Measurements from ENCODE around the gene NGRN. TPM values are rescaled to one million over a fixed set of nuclear protein-coding genes. Genes with fewer than 3 reads are reported as not detected.
A peak's percentile ranks its signal among the peaks of the same experiment; 100 is the strongest.

The NGRN gene
- total and polyA plus RNA-seq, 7 experiments from 2014 or later = 29.7 to 51.5 (median 48.4) TPM

DNA sequence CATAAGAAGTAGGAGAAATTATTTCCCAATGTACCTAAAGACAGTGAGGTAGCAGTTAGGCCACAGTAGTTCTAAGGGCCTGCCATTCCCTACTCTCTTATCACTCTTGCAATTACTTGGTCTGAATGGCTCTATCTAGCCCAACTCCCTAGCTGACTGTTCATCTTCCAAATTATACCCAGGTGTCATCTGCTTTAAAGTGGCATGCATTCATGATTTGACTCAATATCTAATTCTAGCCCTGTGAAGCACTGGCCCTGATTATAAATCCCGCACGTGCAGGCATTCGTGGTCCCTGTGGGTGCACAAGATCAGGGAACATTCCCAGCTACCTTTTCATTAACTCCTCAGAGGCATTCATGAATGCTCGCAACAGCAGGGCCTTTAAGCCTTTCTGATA is 43.5 kb downstream of the NGRN start:
- intact Hi-C loops (cut with micrococcal nuclease) = no loop called here
- peaks cover 0 to 26% (median 0%) of the 10 kb centered on the region in 5 donors for H3K27me3 Mint-ChIP-seq
- H3K9me3 ChIP-seq (ENCODE audit: control insufficient read depth in 2 of 3, low read length in 3 of 3) = no peaks in the 10 kb centered on the region
- no peak overlapping the region for H3K4me3 Mint-ChIP-seq
- H3K9me3 Mint-ChIP-seq = no peaks in the 10 kb centered on the region
- ATAC-seq = no peak
- H3K27me3 ChIP-seq (ENCODE audit: control insufficient read depth in 2 of 2, insufficient read depth in 2 of 2, low read length in 2 of 2) = no peaks in the 10 kb centered on the region
- H3K27ac ChIP-seq (ENCODE audit: low read depth, low read length) = no peak overlapping the region
- H3K36me3 Mint-ChIP-seq = no peaks in the 10 kb centered on the region
- no peaks in the 10 kb centered on the region for H3K36me3 ChIP-seq (ENCODE audit: control insufficient read depth in 2 of 3, insufficient read depth in 3 of 3, low read length in 3 of 3)
- no peak for DNase-seq
- ChIA-PET CTCF (no interaction called here), POLR2A (no interaction called here)
- H3K27ac Mint-ChIP-seq = no peak overlapping the region
- H3K4me3 ChIP-seq (ENCODE audit: low read length) = no peak overlapping the region
- peaks cover 10 to 29% (median 22%) of the 10 kb centered on the region in 7 donors for H3K4me1 Mint-ChIP-seq
- peaks cover 15 to 16% of the 10 kb centered on the region in 2 donors for H3K4me1 ChIP-seq (ENCODE audit: control insufficient read depth in 2 of 2, insufficient read depth in 2 of 2, low read length in 2 of 2)

DNA sequence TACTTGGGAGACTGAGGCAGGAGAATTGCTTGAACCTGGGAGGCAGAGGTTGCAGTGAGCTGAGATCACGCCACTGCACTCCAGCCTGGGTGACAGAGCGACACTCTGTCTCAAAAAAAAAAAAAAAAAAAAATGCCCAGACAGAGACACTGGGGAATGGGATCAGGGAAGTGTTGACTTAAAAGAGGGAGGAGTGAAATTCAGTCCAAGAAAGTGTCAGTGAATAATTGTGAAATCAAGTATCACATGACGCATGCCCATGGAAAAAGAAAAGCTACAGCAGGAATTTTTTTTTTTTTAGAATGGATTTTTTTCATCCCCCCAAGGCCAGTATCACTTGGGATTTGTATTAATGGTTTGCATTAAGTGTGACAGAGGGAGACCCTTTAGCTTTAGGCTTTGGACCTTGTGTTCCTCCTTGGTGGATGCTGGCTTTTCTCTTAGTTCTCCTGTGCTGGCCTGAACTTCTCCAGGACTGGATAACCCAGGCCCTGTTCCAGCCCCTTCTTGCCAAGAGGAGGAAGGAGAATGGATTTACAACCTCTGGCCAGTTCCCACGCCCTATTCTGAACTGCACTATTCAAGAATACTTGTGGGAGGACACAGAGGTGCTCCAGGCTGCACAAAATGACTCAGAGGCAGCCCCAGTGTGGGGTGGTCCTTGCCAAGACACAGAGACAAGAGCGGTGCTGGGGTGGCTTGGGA is 50.0 kb downstream of the NGRN start:
- H3K4me3 Mint-ChIP-seq = no peak overlapping the region
- intact Hi-C loops (cut with micrococcal nuclease) = no loop called here
- Histone ChIP-seq H3K27me3 (ENCODE audit: control insufficient read depth in 2 of 2, insufficient read depth in 2 of 2, low read length in 2 of 2) (no peaks in the 10 kb centered on the region), H3K4me1 (ENCODE audit: control insufficient read depth in 2 of 2, insufficient read depth in 2 of 2, low read length in 2 of 2) (peaks cover 0 to 5% of the 10 kb centered on the region in 2 donors), H3K27ac (ENCODE audit: low read depth, low read length) (no peak overlapping the region), H3K4me3 (ENCODE audit: low read length) (no peak overlapping the region), H3K36me3 (ENCODE audit: control insufficient read depth in 2 of 3, insufficient read depth in 3 of 3, low read length in 3 of 3) (no peaks in the 10 kb centered on the region), H3K9me3 (ENCODE audit: control insufficient read depth in 2 of 3, low read length in 3 of 3) (no peaks in the 10 kb centered on the region)
- peaks cover 0 to 29% (median 0%) of the 10 kb centered on the region in 5 donors for H3K27me3 Mint-ChIP-seq
- ChIA-PET POLR2A (interaction anchor here (0.6 to 0.8 kb wide), 3 partner anchors 8 to 603 kb away, joined by 3 to 9 read pairs (median 4); no protein-coding TSS in a partner anchor), CTCF (interaction anchor here (1.1 to 1.7 kb wide), 3 partner anchors 9 to 168 kb away, joined by 3 to 7 read pairs (median 5); no protein-coding TSS in a partner anchor)
- H3K36me3 Mint-ChIP-seq = no peaks in the 10 kb centered on the region
- H3K9me3 Mint-ChIP-seq = no peaks in the 10 kb centered on the region
- ATAC-seq = no peak
- H3K4me1 Mint-ChIP-seq = peaks cover 4 to 9% (median 7%) of the 10 kb centered on the region in 7 donors
- no peak for DNase-seq
- no peak overlapping the region for H3K27ac Mint-ChIP-seq

- H3K27ac ChIP-seq (ENCODE audit: low read depth, low read length) = no peak overlapping the region
- no peaks in the 10 kb centered on the region for H3K9me3 ChIP-seq (ENCODE audit: control insufficient read depth in 2 of 3, low read length in 3 of 3)
- peaks cover 0 to 28% (median 0%) of the 10 kb centered on the region in 5 donors for H3K27me3 Mint-ChIP-seq
- no peak overlapping the region for H3K4me3 ChIP-seq (ENCODE audit: low read length)
- peaks cover 0 to 5% of the 10 kb centered on the region in 2 donors for H3K4me1 ChIP-seq (ENCODE audit: control insufficient read depth in 2 of 2, insufficient read depth in 2 of 2, low read length in 2 of 2)
- no peaks in the 10 kb centered on the region for H3K9me3 Mint-ChIP-seq
- ATAC-seq = no peak
- H3K27me3 ChIP-seq (ENCODE audit: control insufficient read depth in 2 of 2, insufficient read depth in 2 of 2, low read length in 2 of 2) = no peaks in the 10 kb centered on the region
- no peak overlapping the region for H3K27ac Mint-ChIP-seq
- intact Hi-C loops (cut with micrococcal nuclease) = no loop called here
- no peak overlapping the region for H3K4me3 Mint-ChIP-seq
- DNase-seq = no peak
- no peaks in the 10 kb centered on the region for H3K36me3 Mint-ChIP-seq
- H3K36me3 ChIP-seq (ENCODE audit: control insufficient read depth in 2 of 3, insufficient read depth in 3 of 3, low read length in 3 of 3) = no peaks in the 10 kb centered on the region
- H3K4me1 Mint-ChIP-seq = peaks cover 4 to 10% (median 8%) of the 10 kb centered on the region in 7 donors
- CTCF ChIA-PET = interaction anchor here (0.8 to 1.7 kb wide), 4 partner anchors 8 to 167 kb away, joined by 3 to 8 read pairs (median 6); no protein-coding TSS in a partner anchor
- POLR2A ChIA-PET = interaction anchor here (0.6 to 0.8 kb wide), 4 partner anchors 9 to 123 kb away, joined by 3 to 9 read pairs (median 3); no protein-coding TSS in a partner anchor
Measured at GRCh38 chr15:90316139-90316538, 50.7 kb downstream of the NGRN start.

DNA sequence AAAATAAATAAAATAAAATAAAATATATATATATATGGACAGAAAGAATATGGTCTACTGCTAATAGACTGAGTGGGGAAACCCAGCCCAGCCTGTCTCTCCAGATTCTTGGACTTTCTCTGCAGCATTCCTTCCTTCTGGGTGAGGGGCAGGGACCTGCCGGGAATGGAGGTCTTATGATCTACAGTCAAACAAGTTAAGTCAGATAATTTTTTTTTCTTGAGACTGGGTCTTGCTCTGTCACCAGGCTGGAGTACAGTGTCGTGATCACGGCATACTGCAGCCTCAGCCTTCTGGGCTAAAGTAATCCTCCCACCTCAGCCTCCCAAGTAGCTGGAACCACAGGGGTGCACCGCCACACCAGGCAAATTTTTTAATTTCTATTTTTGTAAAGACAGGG is 53.1 kb downstream of the NGRN start:
- no peak overlapping the region for H3K27ac ChIP-seq (ENCODE audit: low read depth, low read length)
- no peaks in the 10 kb centered on the region for H3K36me3 Mint-ChIP-seq
- H3K4me1 ChIP-seq (ENCODE audit: control insufficient read depth in 2 of 2, insufficient read depth in 2 of 2, low read length in 2 of 2) = peaks cover 0 to 5% of the 10 kb centered on the region in 2 donors
- H3K4me3 ChIP-seq (ENCODE audit: low read length) = no peak overlapping the region
- H3K4me1 Mint-ChIP-seq = peaks cover 3 to 10% (median 8%) of the 10 kb centered on the region in 7 donors
- no peaks in the 10 kb centered on the region for H3K36me3 ChIP-seq (ENCODE audit: control insufficient read depth in 2 of 3, insufficient read depth in 3 of 3, low read length in 3 of 3)
- H3K27ac Mint-ChIP-seq = no peak overlapping the region
- ChIA-PET CTCF (interaction anchor here (1.7 to 4.4 kb wide), 4 partner anchors 42 to 165 kb away, joined by 5 to 107 read pairs (median 24); no protein-coding TSS in a partner anchor), POLR2A (no interaction called here)
- peaks cover 0 to 7% (median 0%) of the 10 kb centered on the region in 5 donors for H3K27me3 Mint-ChIP-seq
- ATAC-seq = no peak
- DNase-seq = no peak
- no peaks in the 10 kb centered on the region for H3K9me3 Mint-ChIP-seq
- no peak overlapping the region for H3K4me3 Mint-ChIP-seq
- no peaks in the 10 kb centered on the region for H3K27me3 ChIP-seq (ENCODE audit: control insufficient read depth in 2 of 2, insufficient read depth in 2 of 2, low read length in 2 of 2)
- intact Hi-C loops (cut with micrococcal nuclease) = no loop called here
- H3K9me3 ChIP-seq (ENCODE audit: control insufficient read depth in 2 of 3, low read length in 3 of 3) = no peaks in the 10 kb centered on the region

DNA sequence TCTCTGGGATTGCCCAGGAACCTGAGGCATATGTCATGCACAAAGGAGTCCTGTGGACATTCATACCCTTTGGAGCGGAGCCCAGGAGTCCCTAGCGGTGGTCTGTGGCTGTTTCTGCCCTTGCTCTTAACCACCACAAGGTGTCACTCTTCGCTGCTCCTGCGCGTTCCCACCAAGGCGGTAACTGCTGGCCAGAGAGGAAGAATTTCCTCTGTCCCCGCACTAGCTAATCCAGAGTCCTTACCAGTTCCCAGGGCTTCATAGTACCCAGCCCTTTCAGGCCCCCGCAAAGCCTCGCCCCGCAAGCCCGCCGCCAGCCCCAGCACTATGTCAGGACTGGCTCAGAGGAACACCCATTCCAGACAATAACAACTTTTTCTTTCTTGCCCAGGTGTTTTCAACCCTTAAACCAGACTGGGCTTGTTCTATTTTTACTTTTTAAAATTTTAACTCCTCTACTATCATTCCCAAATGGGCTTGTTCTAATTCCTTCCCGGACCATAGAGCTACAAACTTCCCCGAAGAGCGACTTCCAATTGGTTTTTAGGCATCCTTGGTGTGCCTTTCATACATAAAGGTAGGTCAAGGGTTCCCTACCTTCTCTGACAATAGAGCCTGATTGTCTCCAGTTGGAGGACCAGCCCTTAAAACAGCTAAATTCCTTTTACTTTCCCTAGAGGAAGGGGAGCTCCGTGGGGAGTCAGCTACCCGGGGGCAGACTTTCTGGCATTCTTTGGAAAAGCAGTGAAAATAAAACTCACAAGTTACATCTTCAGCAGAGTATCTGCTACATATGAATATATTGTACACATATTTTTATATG is 54.8 kb downstream of the NGRN start:
- Histone ChIP-seq H3K36me3 (ENCODE audit: control insufficient read depth in 2 of 3, insufficient read depth in 3 of 3, low read length in 3 of 3) (no peaks in the 10 kb centered on the region), H3K27me3 (ENCODE audit: control insufficient read depth in 2 of 2, insufficient read depth in 2 of 2, low read length in 2 of 2) (no peaks in the 10 kb centered on the region), H3K27ac (ENCODE audit: low read depth, low read length) (no peak overlapping the region), H3K4me1 (ENCODE audit: control insufficient read depth in 2 of 2, insufficient read depth in 2 of 2, low read length in 2 of 2) (peaks cover 0 to 5% of the 10 kb centered on the region in 2 donors), H3K4me3 (ENCODE audit: low read length) (no peak overlapping the region), H3K9me3 (ENCODE audit: control insufficient read depth in 2 of 3, low read length in 3 of 3) (no peaks in the 10 kb centered on the region)
- Mint-ChIP-seq H3K4me1 (peaks cover 3 to 10% (median 8%) of the 10 kb centered on the region in 7 donors), H3K27me3 (peaks cover 0 to 2% (median 0%) of the 10 kb centered on the region in 5 donors), H3K4me3 (peak overlapping the region in 6 of 10 donors; percentile 8 to 52 (median 38)), H3K9me3 (no peaks in the 10 kb centered on the region), H3K36me3 (no peaks in the 10 kb centered on the region), H3K27ac (peak overlapping the region in 2 of 9 donors; percentile 26 to 28)
- DNase-seq = peak; percentile 39 to 74 (median 65)
- ChIA-PET POLR2A (interaction anchor here (0.5 to 2.7 kb wide), 2 partner anchors 64 to 161 kb away, joined by 3 to 10 read pairs; no protein-coding TSS in a partner anchor), CTCF (interaction anchor here (0.5 to 4.4 kb wide), 43 partner anchors 10 to 612 kb away, joined by 3 to 107 read pairs (median 4); partner anchors contain the start of gene HDDC3)
- peak; percentile 100 for ATAC-seq
- intact Hi-C loops (cut with micrococcal nuclease) = loop anchor here (1.0 to 10.0 kb wide), 11 partner anchors 42 to 955 kb away; no protein-coding TSS in a partner anchor

DNA sequence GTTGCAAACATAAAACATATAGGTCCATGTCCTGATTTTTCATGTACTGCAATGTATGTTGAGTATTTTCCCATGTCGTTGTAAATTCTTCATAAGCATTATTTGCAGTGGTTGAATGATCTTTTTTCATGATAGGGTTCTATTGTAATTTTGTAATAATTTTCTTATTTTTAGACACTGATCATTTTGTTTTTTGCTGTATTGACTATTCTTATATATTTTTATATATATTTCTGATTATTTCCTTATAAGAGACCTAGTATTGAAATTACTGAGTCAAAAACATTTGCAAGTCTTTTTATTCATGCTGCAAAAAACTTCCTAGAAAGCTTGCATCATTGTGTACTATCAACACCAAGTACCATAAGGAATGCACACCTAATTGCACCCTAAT is 55.4 kb downstream of the NGRN start:
- no peak for ATAC-seq
- no peaks in the 10 kb centered on the region for H3K36me3 ChIP-seq (ENCODE audit: control insufficient read depth in 2 of 3, insufficient read depth in 3 of 3, low read length in 3 of 3)
- POLR2A ChIA-PET = interaction anchor here (0.7 to 2.7 kb wide), 2 partner anchors 161 to 952 kb away, joined by 3 to 10 read pairs; no protein-coding TSS in a partner anchor
- DNase-seq = no peak
- H3K27me3 Mint-ChIP-seq = peaks cover 0 to 4% (median 0%) of the 10 kb centered on the region in 5 donors
- no peak overlapping the region for H3K4me3 ChIP-seq (ENCODE audit: low read length)
- H3K4me1 ChIP-seq (ENCODE audit: control insufficient read depth in 2 of 2, insufficient read depth in 2 of 2, low read length in 2 of 2) = peaks cover 0 to 5% of the 10 kb centered on the region in 2 donors
- no peaks in the 10 kb centered on the region for H3K36me3 Mint-ChIP-seq
- intact Hi-C loops (cut with micrococcal nuclease) = loop anchor here (1.0 to 10.0 kb wide), 11 partner anchors 41 to 954 kb away; no protein-coding TSS in a partner anchor
- H3K27ac ChIP-seq (ENCODE audit: low read depth, low read length) = no peak overlapping the region
- H3K9me3 Mint-ChIP-seq = no peaks in the 10 kb centered on the region
- no peak overlapping the region for H3K4me3 Mint-ChIP-seq
- no peak overlapping the region for H3K27ac Mint-ChIP-seq
- H3K27me3 ChIP-seq (ENCODE audit: control insufficient read depth in 2 of 2, insufficient read depth in 2 of 2, low read length in 2 of 2) = no peaks in the 10 kb centered on the region
- peaks cover 6 to 10% (median 8%) of the 10 kb centered on the region in 7 donors for H3K4me1 Mint-ChIP-seq
- CTCF ChIA-PET = interaction anchor here (0.9 to 4.4 kb wide), 19 partner anchors 16 to 611 kb away, joined by 3 to 107 read pairs (median 5); partner anchors contain the start of gene HDDC3
- no peaks in the 10 kb centered on the region for H3K9me3 ChIP-seq (ENCODE audit: control insufficient read depth in 2 of 3, low read length in 3 of 3)

Data from naive thymus-derived CD4-positive, alpha-beta T cell (primary cell).